Testis (tissue), 3 donors: ENCODE data around the gene FCN3. TPM values are rescaled to one million over a fixed set of nuclear protein-coding genes. Genes with fewer than 3 reads are reported as not detected.
A peak's percentile ranks its signal among the peaks of the same experiment; 100 is the strongest.

Source experiments
- DNase-seq: peaks from one replicate; pipeline ENCODE4 v3.0.0-alpha.2; 2019
- H3K27ac ChIP-seq, 2 donors: fragments of 200-600 bp; sonication (generic); one replicate each; pipeline ENCODE4 v1.5.1; 2019
- H3K27me3 ChIP-seq: fragments of 200-600 bp; sonication (generic); one replicate; pipeline ENCODE4 v1.5.1; 2019
- H3K36me3 ChIP-seq: fragments of 200-600 bp; sonication (generic); one replicate; pipeline ENCODE4 v1.5.1; 2017; ENCODE audit warnings: low read depth; ENCODE audit errors: missing control alignments
- H3K4me1 ChIP-seq: fragments of 200-600 bp; sonication (generic); one replicate; pipeline ENCODE4 v1.5.1; 2019
- H3K4me3 ChIP-seq, 2 donors: fragments of 200-600 bp; sonication (generic); one replicate each; pipeline ENCODE4 v1.5.1; 2017 to 2019
- H3K9me3 ChIP-seq: fragments of 200-600 bp; sonication (generic); one replicate; pipeline ENCODE4 v1.5.1; 2017
- CTCF ChIP-seq, 3 experiments: fragments of 450-650 bp in 2 of 3; fragments of 200-600 bp in 1 of 3; sonication (generic) in 1 of 3; IDR thresholded peaks; one replicate each; pipeline ENCODE4 v1.5.1; 2016 to 2019; ENCODE audit warnings: antibody characterized with exemption in 3 of 3, mild to moderate bottlenecking in 2 of 3, moderate library complexity in 1 of 3
- POLR2A ChIP-seq: fragments of 450-650 bp; IDR thresholded peaks from one replicate; pipeline ENCODE4 v1.6.1; 2017; ENCODE audit warnings: antibody characterized with exemption, mild to moderate bottlenecking, moderate library complexity
- WGBS, 2 donors: methylation state at CpG; one replicate each; pipeline ENCODE4 v1.1.5; 2018; 5-methylcytosine and 5-hydroxymethylcytosine counted together
- intact Hi-C: fragments of 100-400 bp; cut with DNase I; formaldehyde crosslinking; loops from one replicate; pipeline ENCODE4 v1.15.1; 2023; ENCODE audit warnings: low total_unique reads
- polyA plus RNA-seq: library from polyadenylated mRNA; stranded (reverse); fragments of 350-450 nt; fragmentation: Illumina TruSeq; extraction: RNeasy Lipid Tissue Mini Kit (QIAGEN cat#74804); gene quantifications from one replicate; pipeline ENCODE4 v1.2.3, GENCODE V29; 2014; ENCODE audit warnings: low read depth, low replicate concordance; ENCODE audit not compliant: insufficient read depth
- total RNA-seq, 2 donors: library from RNA; depleted of rRNA; stranded (reverse); fragments of >200 nt; gene quantifications; one replicate each; pipeline ENCODE4 v1.2.3, GENCODE V29; 2016

Gene FCN3
- total and polyA plus RNA-seq, 3 donors from 2014 or later: 0.54 to 6.9 (median 3.6) TPM

- WGBS, 2 donors: 80 to 83% methylated on average over 3 of the region's 3 CpGs
- no peaks in the 10 kb centered on the region for H3K36me3 ChIP-seq
- no peaks in the 10 kb centered on the region for H3K9me3 ChIP-seq
- H3K27me3 ChIP-seq: no peaks in the 10 kb centered on the region
- TF ChIP-seq POLR2A (no peak), CTCF (IDR thresholded peaks at IDR 0.05) (peak; percentile 38 to 76 (median 51))
- intact Hi-C loops: loop anchor here (10.0 kb wide), 1 partner anchor 88 kb away; no protein-coding TSS in a partner anchor
- no peak overlapping the region for H3K4me3 ChIP-seq
- peaks cover 20% of the 10 kb centered on the region for H3K4me1 ChIP-seq
- peak; percentile 67 for DNase-seq
- H3K27ac ChIP-seq: no peak overlapping the region
Measured at GRCh38 chr1:27416387-27417111, 41.9 kb upstream of the FCN3 start.

- Histone ChIP-seq H3K27ac (no peak overlapping the region), H3K4me1 (peaks cover 19% of the 10 kb centered on the region), H3K9me3 (no peaks in the 10 kb centered on the region), H3K36me3 (no peaks in the 10 kb centered on the region), H3K27me3 (no peaks in the 10 kb centered on the region), H3K4me3 (no peak overlapping the region)
- TF ChIP-seq CTCF (IDR thresholded peaks at IDR 0.05) (no peak), POLR2A (no peak)
- 97 to 100% methylated on average over 1 of the region's 1 CpG for whole genome bisulfite sequencing, 2 donors
- DNase-seq: no peak
- intact Hi-C loops: loop anchor here (10.0 kb wide), 1 partner anchor 91 kb away; no protein-coding TSS in a partner anchor
Measured at GRCh38 chr1:27414091-27414490, 39.5 kb upstream of the FCN3 start.

GRCh38 chr1:27413004-27413403 lies 38.4 kb upstream of the FCN3 start:
- no peaks in the 10 kb centered on the region for H3K27me3 ChIP-seq
- DNase-seq: no peak
- H3K4me1 ChIP-seq: peaks cover 10% of the 10 kb centered on the region
- intact Hi-C loops: loop anchor here (10.0 kb wide), 1 partner anchor 92 kb away; no protein-coding TSS in a partner anchor
- TF ChIP-seq POLR2A: no peak
- TF ChIP-seq CTCF (IDR thresholded peaks at IDR 0.05): no peak
- no peaks in the 10 kb centered on the region for H3K36me3 ChIP-seq
- no peak overlapping the region for H3K4me3 ChIP-seq
- H3K9me3 ChIP-seq: no peaks in the 10 kb centered on the region
- 80 to 82% methylated on average over 4 of the region's 4 CpGs for WGBS, 2 donors
- H3K27ac ChIP-seq: no peak overlapping the region

- 95 to 96% methylated on average over 4 of the region's 4 CpGs for WGBS, 2 donors
- H3K9me3 ChIP-seq: no peaks in the 10 kb centered on the region
- intact Hi-C loops: loop anchor here (10.0 kb wide), 1 partner anchor 92 kb away; no protein-coding TSS in a partner anchor
- H3K27me3 ChIP-seq: no peaks in the 10 kb centered on the region
- peaks cover 5% of the 10 kb centered on the region for H3K4me1 ChIP-seq
- no peaks in the 10 kb centered on the region for H3K36me3 ChIP-seq
- H3K4me3 ChIP-seq: no peak overlapping the region
- TF ChIP-seq CTCF (IDR thresholded peaks at IDR 0.05): no peak
- TF ChIP-seq POLR2A: no peak
- no peak overlapping the region for H3K27ac ChIP-seq
- DNase-seq: no peak
Measured at GRCh38 chr1:27412502-27412901, 37.9 kb upstream of the FCN3 start.
